GM15510 (cell line): ENCODE results near the gene EPHA5.

ENCODE experiments used
- POLR2A ChIP-seq: IDR thresholded peaks from 3 replicates; pipeline ENCODE4 v1.6.1; 2011; ENCODE audit warnings: borderline replicate concordance; ENCODE audit not compliant: insufficient read length; ENCODE audit errors: extremely low read depth

EPHA5 gene

DNA sequence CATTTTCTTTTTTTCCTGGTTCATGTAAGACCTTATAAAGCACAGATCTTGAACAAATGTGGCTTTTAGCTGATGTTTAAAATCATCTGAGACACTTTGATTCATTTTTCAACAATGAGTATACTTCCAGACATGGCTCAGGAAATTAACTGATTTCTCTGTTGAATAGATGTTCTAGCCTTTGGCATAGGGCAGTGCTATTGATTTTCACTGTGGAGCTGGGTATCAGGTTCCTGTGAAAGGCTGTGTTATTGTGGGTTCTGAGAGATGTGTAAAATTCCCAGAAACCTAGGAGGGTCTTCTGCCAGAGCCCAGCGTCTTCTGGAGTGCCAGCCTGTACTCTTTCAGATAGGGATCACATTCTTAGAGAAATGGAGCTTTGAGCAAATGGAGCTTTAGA lies 278.9 kb downstream of the EPHA5 start:
- TF ChIP-seq POLR2A, result no peak

DNA sequence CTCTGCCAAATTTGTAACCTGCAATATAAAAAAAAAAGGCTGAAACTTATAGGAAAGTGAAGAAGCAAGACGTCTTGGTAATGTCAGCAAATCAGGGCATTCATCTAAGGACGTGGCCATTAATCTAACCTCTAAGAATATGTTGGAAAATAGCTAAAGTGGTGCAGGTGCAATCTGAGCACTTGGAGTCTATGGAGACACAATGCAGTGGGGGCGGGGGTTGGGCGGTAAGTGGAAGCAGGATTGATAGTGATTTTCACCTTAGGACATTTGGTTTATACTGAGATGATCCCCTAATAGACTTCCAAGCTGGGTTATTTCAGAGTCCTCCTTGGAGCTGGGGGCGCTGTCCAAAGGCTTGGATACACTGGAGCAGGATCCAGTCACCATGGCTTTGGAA lies 283.4 kb downstream of the EPHA5 start:
- TF ChIP-seq POLR2A, result no peak

DNA sequence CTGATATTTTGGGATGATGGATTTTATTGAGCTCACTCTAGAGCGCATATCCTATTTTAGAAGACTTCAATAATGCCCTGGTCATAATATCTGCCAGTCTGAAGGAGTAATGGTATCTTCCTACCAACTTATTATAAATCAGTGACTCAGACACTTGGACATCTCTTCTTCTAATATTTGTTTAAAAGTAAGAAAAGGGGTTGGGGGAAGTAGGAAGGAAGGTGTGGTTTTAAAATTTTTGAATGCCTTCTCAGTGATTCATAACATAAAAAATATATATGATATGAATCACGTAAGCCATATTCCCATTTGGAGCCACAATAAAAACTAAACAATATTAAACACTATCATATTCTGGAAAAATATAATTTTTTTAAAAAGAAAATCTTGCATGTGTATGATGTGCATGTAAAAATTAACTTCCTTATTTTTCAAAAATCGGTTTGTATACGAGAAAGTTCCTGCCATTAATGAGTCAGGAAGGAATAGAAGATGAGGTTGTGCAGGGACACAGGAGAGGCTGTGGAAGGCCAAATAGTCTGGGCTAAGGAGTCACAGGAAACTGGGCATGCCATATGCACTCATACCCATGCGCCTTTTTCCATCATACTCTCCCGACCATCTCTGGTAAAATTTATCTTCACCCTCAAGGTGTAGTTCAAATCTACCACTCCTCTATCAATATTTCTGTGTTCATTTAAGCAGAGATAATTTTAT lies 286.5 kb downstream of the EPHA5 start:
- no peak for TF ChIP-seq POLR2A

DNA sequence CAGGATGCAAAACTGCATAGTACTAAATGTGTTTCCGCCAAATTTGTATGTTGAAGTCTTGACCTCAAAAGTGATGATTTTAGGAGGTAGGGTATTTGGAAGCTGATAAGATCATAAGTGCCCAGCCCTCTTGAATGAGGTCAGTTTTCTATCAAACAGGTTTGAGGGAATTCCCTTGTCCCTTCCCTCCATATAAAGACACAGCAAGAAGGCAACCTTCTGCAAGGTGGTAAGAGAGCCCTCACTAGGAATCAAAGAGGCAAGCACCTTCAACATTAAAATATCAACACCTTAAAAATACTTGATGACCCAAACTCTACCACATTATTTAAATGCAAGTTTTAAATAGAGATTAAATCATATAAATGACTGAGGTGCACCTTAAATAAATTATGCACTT lies 288.6 kb downstream of the EPHA5 start:
- no peak for TF ChIP-seq POLR2A

DNA sequence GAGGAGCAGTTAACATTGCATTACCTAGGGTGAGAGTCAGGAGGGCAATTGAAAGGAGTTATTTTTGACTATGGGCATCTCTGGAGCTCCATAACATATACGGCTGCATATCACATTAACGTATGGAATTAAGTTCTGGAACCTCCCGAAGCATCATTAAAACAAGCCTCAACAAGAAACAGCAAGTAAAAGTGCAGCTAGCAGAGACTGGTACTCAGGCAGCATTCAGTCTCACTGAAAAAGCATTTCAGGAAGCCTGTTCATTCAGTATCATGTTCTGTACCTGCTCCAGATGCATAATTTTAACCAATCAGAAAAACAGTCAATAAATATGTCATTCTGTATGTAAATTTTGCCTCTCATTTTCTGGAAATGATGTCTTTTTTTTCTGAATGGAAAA lies 299.6 kb downstream of the EPHA5 start:
- TF ChIP-seq POLR2A, result no peak

DNA sequence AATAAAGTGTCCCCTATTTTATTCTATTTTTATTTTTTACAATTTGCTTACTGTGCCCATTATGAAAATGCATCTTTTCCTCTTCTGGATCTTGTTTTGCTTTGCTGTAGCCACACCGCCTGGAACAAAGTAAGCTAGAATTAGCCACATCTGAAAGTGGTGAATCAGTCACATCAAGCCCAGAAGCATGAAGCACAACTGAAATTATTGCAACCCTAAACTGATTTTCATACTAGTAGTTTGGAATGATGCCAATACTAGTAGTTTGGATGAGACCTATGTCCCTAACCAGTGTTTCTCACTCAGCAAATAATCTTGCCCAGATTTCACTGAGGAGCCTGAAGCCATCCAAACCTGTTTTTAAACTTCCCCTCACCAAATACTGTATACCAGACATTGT lies 303.0 kb downstream of the EPHA5 start:
- no peak for TF ChIP-seq POLR2A

DNA sequence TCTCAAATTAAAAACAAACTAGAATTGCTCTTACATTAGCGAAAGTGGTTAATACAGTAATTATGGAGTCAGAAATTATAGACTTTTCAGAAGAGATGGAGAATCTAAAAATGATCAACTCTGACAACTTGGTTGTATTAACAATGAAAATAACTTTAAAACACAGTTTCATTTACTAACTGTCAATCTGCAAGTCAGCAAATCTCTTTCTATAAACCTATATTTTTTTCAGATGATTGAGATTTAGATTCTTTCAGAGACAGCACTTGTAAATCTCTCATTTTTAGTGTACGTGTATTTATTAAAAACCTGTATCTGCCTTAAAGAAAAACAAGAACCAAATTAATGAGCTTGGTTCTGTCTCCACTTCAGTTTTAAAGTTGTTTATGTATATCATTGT lies 311.4 kb downstream of the EPHA5 start:
- no peak for TF ChIP-seq POLR2A

DNA sequence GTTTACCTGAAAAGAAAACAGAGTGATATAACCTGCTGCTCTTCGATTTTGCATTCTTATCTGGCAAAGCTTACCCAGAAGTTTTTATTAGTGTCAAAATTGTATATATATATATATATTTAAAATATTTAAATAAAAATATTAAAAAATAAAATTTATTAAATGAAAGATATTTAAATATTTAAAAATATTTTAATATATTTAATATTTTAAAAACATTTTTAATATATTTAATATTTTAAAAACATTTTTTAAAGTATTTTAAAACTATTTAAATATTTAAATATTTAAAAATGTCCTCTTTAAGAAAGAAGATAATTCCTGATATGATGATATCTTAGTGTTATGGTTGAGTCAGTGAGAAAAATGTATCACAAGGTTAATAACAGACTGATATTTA lies 317.2 kb downstream of the EPHA5 start:
- no peak for TF ChIP-seq POLR2A

DNA sequence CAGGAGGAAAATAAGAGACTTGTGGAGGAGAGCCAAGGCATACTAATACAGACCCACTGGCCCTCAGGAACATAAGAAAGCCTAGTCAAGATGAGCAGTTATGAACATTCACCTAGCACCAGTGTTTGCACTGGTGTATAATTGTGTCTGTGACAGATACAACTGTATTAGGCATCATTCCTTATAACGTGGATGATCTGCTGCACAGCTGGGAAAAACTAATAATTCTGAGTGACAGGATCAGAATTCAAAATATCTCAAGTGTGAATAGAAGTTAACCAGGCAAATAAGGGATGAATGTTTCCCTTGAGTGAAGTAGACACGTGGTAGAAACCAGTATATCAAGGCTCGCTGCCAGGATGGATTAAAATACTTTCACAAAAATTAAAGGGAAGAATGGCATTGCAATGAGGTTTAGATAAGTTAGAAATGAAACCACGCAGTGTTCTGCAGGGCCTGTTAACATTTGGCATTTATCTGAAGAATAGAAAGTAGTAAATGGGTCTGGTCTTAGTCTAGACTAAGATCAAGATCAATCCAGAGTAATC lies 325.9 kb downstream of the EPHA5 start:
- no peak for TF ChIP-seq POLR2A

DNA sequence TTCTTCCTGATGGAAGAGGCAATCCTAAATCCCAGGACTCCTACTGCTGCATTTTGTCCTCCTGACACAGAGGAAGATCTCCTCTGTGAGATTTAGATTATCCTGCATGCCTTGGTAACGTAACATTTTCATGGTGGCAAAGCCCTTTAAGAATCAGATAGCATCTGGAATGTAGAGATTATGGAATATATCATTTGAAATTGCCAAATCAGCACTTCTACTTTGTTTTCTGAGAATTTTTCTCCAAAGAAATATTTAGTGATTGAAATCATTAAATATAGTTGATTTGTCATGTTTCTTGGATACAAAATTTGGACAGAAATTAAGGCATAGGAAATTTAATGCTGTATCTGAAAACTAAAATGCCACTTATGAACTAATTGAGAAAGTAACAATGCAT lies 326.9 kb downstream of the EPHA5 start:
- TF ChIP-seq POLR2A, result no peak

DNA sequence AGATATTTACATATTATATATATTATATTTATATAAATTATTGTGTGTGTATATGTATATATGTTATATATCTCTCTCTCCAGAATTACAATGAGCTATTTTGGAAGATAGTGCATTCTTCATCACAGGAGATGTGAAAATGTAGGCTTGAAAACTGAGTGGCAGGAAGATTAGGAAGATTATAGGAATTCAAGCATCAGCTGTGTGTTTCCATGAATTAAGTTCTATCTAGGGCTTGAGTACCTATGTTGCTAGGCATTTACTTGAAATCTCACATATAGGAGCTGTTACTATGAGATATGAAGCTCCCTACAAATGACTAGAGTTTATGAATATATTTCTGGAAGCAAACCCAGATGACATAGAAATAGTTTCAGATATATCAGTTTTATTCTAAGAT lies 328.7 kb downstream of the EPHA5 start:
- TF ChIP-seq POLR2A, result no peak

DNA sequence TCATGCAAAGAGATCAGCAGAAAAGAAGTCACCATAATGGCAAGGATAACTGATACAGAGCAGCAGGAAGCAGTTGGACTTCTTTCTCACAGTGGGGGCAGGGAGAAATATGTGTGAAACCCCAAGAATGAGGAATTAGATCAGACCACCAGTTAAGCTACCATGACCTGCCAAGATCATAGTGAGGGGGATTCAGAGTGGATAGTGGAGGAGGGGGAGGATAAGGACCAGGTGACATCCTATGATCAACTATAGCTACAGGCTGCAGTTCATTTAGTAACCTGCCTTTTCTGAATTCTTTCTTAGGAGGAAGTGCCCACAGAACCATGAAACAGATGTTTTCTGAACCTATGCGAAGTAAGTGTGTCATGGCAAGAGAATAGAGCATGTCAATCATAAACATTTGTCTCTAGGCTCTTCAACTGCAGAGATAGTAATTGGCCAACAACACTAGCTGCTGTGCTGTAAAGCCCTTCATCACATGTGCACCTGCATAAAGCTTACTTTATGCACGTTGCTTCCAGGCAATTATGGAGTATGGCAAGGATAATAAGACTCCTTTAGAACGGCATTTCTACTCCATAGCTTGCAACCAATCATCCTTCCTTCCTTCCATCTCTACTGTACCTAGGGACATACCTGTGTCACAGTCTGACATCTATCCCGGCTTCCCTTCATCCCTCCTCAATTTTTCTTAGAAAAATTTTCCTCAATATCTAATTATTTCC lies 329.7 kb downstream of the EPHA5 start:
- TF ChIP-seq POLR2A, result no peak

DNA sequence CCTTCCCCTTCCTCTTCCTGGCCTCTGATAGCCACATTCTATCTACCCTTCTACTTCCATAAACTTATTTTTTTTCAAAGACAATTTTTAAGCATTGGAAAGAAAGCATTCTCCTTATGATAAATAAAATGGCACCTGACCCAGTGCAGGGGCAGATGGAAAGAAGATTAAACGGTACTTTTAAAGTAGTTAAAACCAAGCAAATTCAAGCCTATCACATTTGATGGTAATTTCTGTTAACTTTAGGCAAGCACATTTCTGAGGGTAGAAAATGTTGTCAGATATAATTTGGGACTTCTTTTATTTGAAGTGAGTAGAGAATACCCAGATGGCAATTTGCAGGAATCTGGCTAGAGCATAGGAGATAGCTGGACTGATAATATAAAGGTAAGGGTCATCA lies 332.9 kb downstream of the EPHA5 start:
- TF ChIP-seq POLR2A, result no peak

DNA sequence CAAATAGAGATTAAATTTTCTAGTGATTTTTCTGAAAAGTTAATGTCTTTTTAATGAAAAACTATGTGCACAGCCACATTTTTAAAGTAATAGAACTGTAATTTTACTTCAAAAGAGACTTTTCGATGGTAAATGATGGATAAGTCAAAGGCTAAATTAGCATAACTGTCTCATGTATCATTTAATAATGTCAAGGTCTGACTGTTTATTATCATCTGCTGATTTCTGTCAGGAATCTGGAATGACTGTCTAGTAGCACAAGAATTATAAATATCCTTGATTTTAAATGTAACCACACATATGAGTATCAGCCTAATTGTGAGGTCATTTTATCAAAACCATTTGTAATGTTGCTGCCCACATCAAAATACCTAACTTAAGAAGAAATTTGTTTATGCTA lies 333.8 kb downstream of the EPHA5 start:
- no peak for TF ChIP-seq POLR2A

DNA sequence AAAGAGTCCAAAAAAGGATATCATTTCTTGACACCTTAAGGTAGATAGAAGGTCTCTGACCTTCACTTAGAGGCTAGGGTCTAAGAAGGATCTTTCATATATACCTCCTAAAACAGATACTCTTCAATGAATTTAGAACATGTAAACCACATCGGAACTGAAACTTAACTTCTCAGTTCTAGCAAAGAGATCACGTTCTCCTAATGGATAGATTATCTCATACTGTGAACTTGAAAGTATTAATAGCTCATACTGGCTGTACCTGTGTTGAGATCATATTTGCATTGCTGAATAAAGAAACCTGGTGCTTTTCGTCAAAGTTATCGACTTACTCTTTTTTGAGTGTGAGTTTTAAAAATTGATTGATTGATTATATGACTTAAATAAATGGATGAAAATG lies 353.8 kb downstream of the EPHA5 start:
- no peak for TF ChIP-seq POLR2A

DNA sequence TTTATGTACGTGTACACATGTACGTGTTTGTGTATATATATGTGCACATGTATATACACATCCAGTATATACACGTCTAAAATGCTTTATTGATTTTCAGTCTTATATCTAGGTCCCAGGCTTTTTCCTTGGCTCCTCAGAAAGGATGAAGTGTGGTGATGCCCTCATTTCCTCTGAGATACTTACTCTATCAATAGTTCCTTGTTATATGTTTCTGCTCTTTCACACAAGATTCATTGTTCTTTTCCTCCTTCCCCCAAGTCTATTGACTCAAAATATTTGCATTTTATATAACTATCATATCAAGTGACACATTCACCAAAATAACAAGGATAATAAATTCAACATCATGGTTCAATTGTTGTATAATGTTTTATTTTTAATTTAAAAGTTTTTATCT lies 359.2 kb downstream of the EPHA5 start:
- TF ChIP-seq POLR2A, result no peak
